BLaER1 (cell line): ENCODE measurements around the gene HS6ST2.

Experiments used
- H3K27ac ChIP-seq: shearing (Covaris generic); formaldehyde crosslinking; 2 replicates; pipeline ENCODE4 v1.8.1; 2022
- H3K27me3 ChIP-seq: shearing (Covaris generic); formaldehyde crosslinking; 2 replicates; pipeline ENCODE4 v1.8.1; 2022
- H3K36me3 ChIP-seq: shearing (Covaris generic); formaldehyde crosslinking; 2 replicates; pipeline ENCODE4 v1.8.1; 2022
- H3K4me1 ChIP-seq: shearing (Covaris generic); formaldehyde crosslinking; 2 replicates; pipeline ENCODE4 v1.8.1; 2022
- H3K4me2 ChIP-seq: shearing (Covaris generic); formaldehyde crosslinking; 2 replicates; pipeline ENCODE4 v1.8.1; 2022
- H3K4me3 ChIP-seq: shearing (Covaris generic); formaldehyde crosslinking; 2 replicates; pipeline ENCODE4 v1.8.1; 2022
- H3K9ac ChIP-seq: shearing (Covaris generic); formaldehyde crosslinking; 2 replicates; pipeline ENCODE4 v1.8.1; 2022
- H3K9me3 ChIP-seq: shearing (Covaris generic); formaldehyde crosslinking; 2 replicates; pipeline ENCODE4 v1.8.1; 2022
- H4K20me1 ChIP-seq: shearing (Covaris generic); formaldehyde crosslinking; 2 replicates; pipeline ENCODE4 v1.8.1; 2022
- Cebpa-rat ChIP-seq: shearing (Covaris generic); IDR thresholded peaks from 2 replicates; pipeline ENCODE4 v1.8.1; 2022

HS6ST2 gene

GRCh38 chrX:132712350-132712749 is 246.1 kb downstream of the HS6ST2 start:
- H3K36me3 ChIP-seq, result no peaks in the 10 kb centered on the region
- H3K4me1 ChIP-seq, result no peaks in the 10 kb centered on the region
- peaks cover 10% of the 10 kb centered on the region; the same call in 1 of the 2 replicates for H4K20me1 ChIP-seq
- TF ChIP-seq Cebpa-rat, result no peak
- no peaks in the 10 kb centered on the region for H3K9me3 ChIP-seq
- no peak overlapping the region for H3K4me2 ChIP-seq
- no peak overlapping the region for H3K27ac ChIP-seq
- H3K4me3 ChIP-seq, result no peak overlapping the region
- H3K9ac ChIP-seq, result no peak overlapping the region
- peaks cover 97% of the 10 kb centered on the region for H3K27me3 ChIP-seq

- peaks cover 97% of the 10 kb centered on the region for H3K27me3 ChIP-seq
- H3K4me2 ChIP-seq, result no peak overlapping the region
- H3K9me3 ChIP-seq, result no peaks in the 10 kb centered on the region
- no peak for TF ChIP-seq Cebpa-rat
- no peak overlapping the region for H3K27ac ChIP-seq
- no peaks in the 10 kb centered on the region for H3K36me3 ChIP-seq
- H4K20me1 ChIP-seq, result peaks cover 10% of the 10 kb centered on the region; the same call in 1 of the 2 replicates
- no peak overlapping the region for H3K4me3 ChIP-seq
- no peak overlapping the region for H3K9ac ChIP-seq
- no peaks in the 10 kb centered on the region for H3K4me1 ChIP-seq
These were observed 247.7 kb downstream of the HS6ST2 start for GRCh38 chrX:132710656-132711155.

GRCh38 chrX:132708529-132708928 is 249.9 kb downstream of the HS6ST2 start:
- H3K4me3 ChIP-seq, result no peak overlapping the region
- no peak overlapping the region for H3K9ac ChIP-seq
- H3K27me3 ChIP-seq, result peaks cover 97% of the 10 kb centered on the region
- H3K4me2 ChIP-seq, result no peak overlapping the region
- no peaks in the 10 kb centered on the region for H3K9me3 ChIP-seq
- no peak for TF ChIP-seq Cebpa-rat
- peaks cover 10% of the 10 kb centered on the region; the same call in 1 of the 2 replicates for H4K20me1 ChIP-seq
- no peaks in the 10 kb centered on the region for H3K4me1 ChIP-seq
- no peaks in the 10 kb centered on the region for H3K36me3 ChIP-seq
- no peak overlapping the region for H3K27ac ChIP-seq

GRCh38 chrX:132704769-132705168 is 253.7 kb downstream of the HS6ST2 start:
- H3K9me3 ChIP-seq, result no peaks in the 10 kb centered on the region
- no peaks in the 10 kb centered on the region for H3K4me1 ChIP-seq
- no peak overlapping the region for H3K27ac ChIP-seq
- H3K4me2 ChIP-seq, result no peak overlapping the region
- no peak for TF ChIP-seq Cebpa-rat
- H4K20me1 ChIP-seq, result no peaks in the 10 kb centered on the region; the same call in 1 of the 2 replicates
- H3K36me3 ChIP-seq, result no peaks in the 10 kb centered on the region
- no peak overlapping the region for H3K4me3 ChIP-seq
- H3K9ac ChIP-seq, result no peak overlapping the region
- H3K27me3 ChIP-seq, result peaks cover 99% of the 10 kb centered on the region

- no peak overlapping the region for H3K9ac ChIP-seq
- H3K4me2 ChIP-seq, result no peak overlapping the region
- no peaks in the 10 kb centered on the region for H3K4me1 ChIP-seq
- peaks cover 26% of the 10 kb centered on the region; the same call in 1 of the 2 replicates for H4K20me1 ChIP-seq
- no peak overlapping the region for H3K27ac ChIP-seq
- H3K27me3 ChIP-seq, result peaks cover 97% of the 10 kb centered on the region
- H3K36me3 ChIP-seq, result no peaks in the 10 kb centered on the region
- H3K9me3 ChIP-seq, result no peaks in the 10 kb centered on the region
- TF ChIP-seq Cebpa-rat, result no peak
- H3K4me3 ChIP-seq, result no peak overlapping the region
These were observed 264.0 kb downstream of the HS6ST2 start for GRCh38 chrX:132694382-132694781.

- peaks cover 98% of the 10 kb centered on the region for H3K27me3 ChIP-seq
- H3K4me1 ChIP-seq, result no peaks in the 10 kb centered on the region
- H4K20me1 ChIP-seq, result peaks cover 33% of the 10 kb centered on the region; the same call in 1 of the 2 replicates
- no peak overlapping the region for H3K27ac ChIP-seq
- no peak overlapping the region for H3K4me3 ChIP-seq
- TF ChIP-seq Cebpa-rat, result no peak
- no peak overlapping the region for H3K4me2 ChIP-seq
- no peaks in the 10 kb centered on the region for H3K36me3 ChIP-seq
- H3K9me3 ChIP-seq, result no peaks in the 10 kb centered on the region
- H3K9ac ChIP-seq, result no peak overlapping the region
These were observed 265.9 kb downstream of the HS6ST2 start for GRCh38 chrX:132692526-132692925.

- Histone ChIP-seq H3K4me2 (no peak overlapping the region), H3K4me1 (no peaks in the 10 kb centered on the region), H3K27ac (no peak overlapping the region), H4K20me1 (peaks cover 33% of the 10 kb centered on the region; the same call in 1 of the 2 replicates), H3K36me3 (no peaks in the 10 kb centered on the region), H3K9ac (no peak overlapping the region), H3K27me3 (peaks cover 98% of the 10 kb centered on the region), H3K9me3 (no peaks in the 10 kb centered on the region), H3K4me3 (no peak overlapping the region)
- TF ChIP-seq Cebpa-rat, result no peak
These were observed 266.4 kb downstream of the HS6ST2 start for GRCh38 chrX:132692066-132692465.

- Histone ChIP-seq H3K27me3 (peaks cover 99% of the 10 kb centered on the region), H3K27ac (no peak overlapping the region), H3K9me3 (no peaks in the 10 kb centered on the region), H4K20me1 (peaks cover 42% of the 10 kb centered on the region; the same call in 1 of the 2 replicates), H3K4me3 (no peak overlapping the region), H3K9ac (no peak overlapping the region), H3K36me3 (no peaks in the 10 kb centered on the region), H3K4me1 (no peaks in the 10 kb centered on the region), H3K4me2 (no peak overlapping the region)
- TF ChIP-seq Cebpa-rat, result no peak
These were observed 268.5 kb downstream of the HS6ST2 start for GRCh38 chrX:132689612-132690563.

GRCh38 chrX:132685276-132685675 is 273.2 kb downstream of the HS6ST2 start:
- H3K4me1 ChIP-seq, result no peaks in the 10 kb centered on the region
- no peaks in the 10 kb centered on the region for H3K36me3 ChIP-seq

GRCh38 chrX:132677233-132677716 is 281.2 kb downstream of the HS6ST2 start:
- H3K27ac ChIP-seq, result no peak overlapping the region
- no peak overlapping the region for H3K4me3 ChIP-seq
- H3K9ac ChIP-seq, result no peak overlapping the region
- no peak overlapping the region for H3K4me2 ChIP-seq
- H4K20me1 ChIP-seq, result peaks cover 16% of the 10 kb centered on the region; the same call in 1 of the 2 replicates
- H3K4me1 ChIP-seq, result no peaks in the 10 kb centered on the region
- no peaks in the 10 kb centered on the region for H3K36me3 ChIP-seq
- peaks cover 30% of the 10 kb centered on the region for H3K9me3 ChIP-seq
- TF ChIP-seq Cebpa-rat, result no peak
- H3K27me3 ChIP-seq, result peaks cover 78% of the 10 kb centered on the region

More at GRCh38 chrX:132685276-132685675, 273.2 kb downstream of the HS6ST2 start:
- Histone ChIP-seq H3K4me3 (no peak overlapping the region), H3K27ac (no peak overlapping the region), H3K27me3 (peaks cover 96% of the 10 kb centered on the region), H3K4me2 (no peak overlapping the region), H3K9ac (no peak overlapping the region), H4K20me1 (peaks cover 17% of the 10 kb centered on the region; the same call in 1 of the 2 replicates), H3K9me3 (peaks cover 7% of the 10 kb centered on the region; the same call in 1 of the 2 replicates)
- TF ChIP-seq Cebpa-rat, result no peak
